ENCODE results near the gene FRAT2. TPM values are rescaled to one million over a fixed set of nuclear protein-coding genes. Genes with fewer than 3 reads are reported as not detected.

Gene FRAT2
- total and polyA plus RNA-seq, 10 of the 15 experiments (the other 5 are each of a cell fraction or from before 2014, with no cell fraction given): 0.69 to 5.9 (median 3.8) TPM

DNA sequence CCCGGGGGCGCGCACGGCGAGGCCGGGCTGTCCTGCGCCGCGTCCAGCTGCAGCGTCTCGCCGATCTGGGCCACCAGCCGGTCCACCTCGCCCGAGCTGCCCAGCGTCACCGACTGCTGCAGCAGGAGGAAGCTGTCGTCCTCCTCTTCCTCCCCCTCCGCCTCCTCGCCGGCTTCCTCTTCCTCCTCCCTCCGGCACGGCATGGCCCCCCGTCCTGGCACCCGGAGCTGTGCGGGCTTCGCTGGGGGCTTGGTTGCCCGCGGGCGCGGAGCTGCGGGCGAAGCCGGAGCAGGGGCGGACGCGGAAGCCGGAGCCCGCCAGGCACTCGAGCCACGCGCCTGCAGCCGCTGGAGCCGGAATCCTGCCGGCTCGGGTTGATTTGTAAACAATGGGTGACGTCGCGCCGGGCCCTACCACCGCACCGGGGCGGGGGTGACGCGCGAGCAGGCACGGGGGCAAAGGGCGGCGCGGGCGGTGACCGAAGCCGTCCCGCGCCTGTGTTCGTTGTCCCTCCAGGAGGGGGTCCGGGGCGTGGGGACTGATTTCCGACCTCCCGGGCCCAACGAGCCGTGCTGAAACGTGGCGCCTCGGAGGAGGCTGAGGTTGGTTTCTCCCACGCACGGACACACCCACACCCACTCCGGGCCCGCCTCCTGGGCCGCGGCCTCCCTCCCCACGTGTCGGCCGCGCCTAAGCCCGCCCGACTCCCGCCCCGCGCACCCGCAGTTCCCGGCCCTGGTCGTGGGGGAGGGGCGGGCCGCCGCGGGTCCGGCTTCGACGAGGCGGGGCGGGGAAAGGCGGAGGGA lies at the start of gene FRAT2 (continued):
- TF ChIP-seq, protein P1, sequence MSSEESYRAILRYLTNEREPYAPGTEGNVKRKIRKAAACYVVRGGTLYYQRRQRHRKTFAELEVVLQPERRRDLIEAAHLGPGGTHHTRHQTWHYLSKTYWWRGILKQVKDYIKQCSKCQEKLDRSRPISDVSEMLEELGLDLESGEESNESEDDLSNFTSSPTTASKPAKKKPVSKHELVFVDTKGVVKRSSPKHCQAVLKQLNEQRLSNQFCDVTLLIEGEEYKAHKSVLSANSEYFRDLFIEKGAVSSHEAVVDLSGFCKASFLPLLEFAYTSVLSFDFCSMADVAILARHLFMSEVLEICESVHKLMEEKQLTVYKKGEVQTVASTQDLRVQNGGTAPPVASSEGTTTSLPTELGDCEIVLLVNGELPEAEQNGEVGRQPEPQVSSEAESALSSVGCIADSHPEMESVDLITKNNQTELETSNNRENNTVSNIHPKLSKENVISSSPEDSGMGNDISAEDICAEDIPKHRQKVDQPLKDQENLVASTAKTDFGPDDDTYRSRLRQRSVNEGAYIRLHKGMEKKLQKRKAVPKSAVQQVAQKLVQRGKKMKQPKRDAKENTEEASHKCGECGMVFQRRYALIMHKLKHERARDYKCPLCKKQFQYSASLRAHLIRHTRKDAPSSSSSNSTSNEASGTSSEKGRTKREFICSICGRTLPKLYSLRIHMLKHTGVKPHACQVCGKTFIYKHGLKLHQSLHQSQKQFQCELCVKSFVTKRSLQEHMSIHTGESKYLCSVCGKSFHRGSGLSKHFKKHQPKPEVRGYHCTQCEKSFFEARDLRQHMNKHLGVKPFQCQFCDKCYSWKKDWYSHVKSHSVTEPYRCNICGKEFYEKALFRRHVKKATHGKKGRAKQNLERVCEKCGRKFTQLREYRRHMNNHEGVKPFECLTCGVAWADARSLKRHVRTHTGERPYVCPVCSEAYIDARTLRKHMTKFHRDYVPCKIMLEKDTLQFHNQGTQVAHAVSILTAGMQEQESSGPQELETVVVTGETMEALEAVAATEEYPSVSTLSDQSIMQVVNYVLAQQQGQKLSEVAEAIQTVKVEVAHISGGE (CRISPR knock-in tag; IDR thresholded peaks at IDR 0.05): no peak
- TF ChIP-seq ESRRA (IDR thresholded peaks at IDR 0.05; ENCODE audit: low read length) (no peak), RFX5 (IDR thresholded peaks at IDR 0.05; ENCODE audit: low read depth, low read length) (no peak), BHLHE40 (IDR thresholded peaks at IDR 0.05; ENCODE audit: borderline replicate concordance in 1 of 2, low read depth in 2 of 2, low read length in 1 of 2) (peak; percentile 96 to 99), BCL11A (IDR thresholded peaks at IDR 0.05; ENCODE audit: low read depth, low read length) (no peak), NFYA (IDR thresholded peaks at IDR 0.05; ENCODE audit: borderline replicate concordance, low read depth, low read length) (no peak), POLR2AphosphoS5 (IDR thresholded peaks at IDR 0.05; ENCODE audit: low read length) (no peak), KAT2A (conservative IDR thresholded peaks at IDR 0.05; ENCODE audit: control insufficient read depth, low read depth, low read length) (no peak), IKZF2 (IDR thresholded peaks at IDR 0.05) (no peak), SP1 (IDR thresholded peaks at IDR 0.05; ENCODE audit: low read depth, low read length) (no peak), BRCA1 (IDR thresholded peaks at IDR 0.05; ENCODE audit: low read depth, low read length) (no peak), SUPT20H (IDR thresholded peaks at IDR 0.05; ENCODE audit: borderline replicate concordance, control insufficient read depth, low read depth, low read length) (no peak), NFXL1 (IDR thresholded peaks at IDR 0.05; ENCODE audit: borderline replicate concordance) (peak; percentile 86), IRF4 (IDR thresholded peaks at IDR 0.05; ENCODE audit: low read depth, low read length) (no peak), HDAC6 (IDR thresholded peaks at IDR 0.05; ENCODE audit: unreplicated experiment) (no peak), NBN (IDR thresholded peaks at IDR 0.05) (peak; percentile 87; the same call in 1 of the 2 replicates), POU2F2 (IDR thresholded peaks at IDR 0.05; ENCODE audit: borderline replicate concordance, low read depth, low read length) (0 out of 3 replicates have a peak, but pooled peaks have one; percentile 9), CBFB (IDR thresholded peaks at IDR 0.05; ENCODE audit: low read depth) (no peak)
- TF ChIP-seq, protein P2, sequence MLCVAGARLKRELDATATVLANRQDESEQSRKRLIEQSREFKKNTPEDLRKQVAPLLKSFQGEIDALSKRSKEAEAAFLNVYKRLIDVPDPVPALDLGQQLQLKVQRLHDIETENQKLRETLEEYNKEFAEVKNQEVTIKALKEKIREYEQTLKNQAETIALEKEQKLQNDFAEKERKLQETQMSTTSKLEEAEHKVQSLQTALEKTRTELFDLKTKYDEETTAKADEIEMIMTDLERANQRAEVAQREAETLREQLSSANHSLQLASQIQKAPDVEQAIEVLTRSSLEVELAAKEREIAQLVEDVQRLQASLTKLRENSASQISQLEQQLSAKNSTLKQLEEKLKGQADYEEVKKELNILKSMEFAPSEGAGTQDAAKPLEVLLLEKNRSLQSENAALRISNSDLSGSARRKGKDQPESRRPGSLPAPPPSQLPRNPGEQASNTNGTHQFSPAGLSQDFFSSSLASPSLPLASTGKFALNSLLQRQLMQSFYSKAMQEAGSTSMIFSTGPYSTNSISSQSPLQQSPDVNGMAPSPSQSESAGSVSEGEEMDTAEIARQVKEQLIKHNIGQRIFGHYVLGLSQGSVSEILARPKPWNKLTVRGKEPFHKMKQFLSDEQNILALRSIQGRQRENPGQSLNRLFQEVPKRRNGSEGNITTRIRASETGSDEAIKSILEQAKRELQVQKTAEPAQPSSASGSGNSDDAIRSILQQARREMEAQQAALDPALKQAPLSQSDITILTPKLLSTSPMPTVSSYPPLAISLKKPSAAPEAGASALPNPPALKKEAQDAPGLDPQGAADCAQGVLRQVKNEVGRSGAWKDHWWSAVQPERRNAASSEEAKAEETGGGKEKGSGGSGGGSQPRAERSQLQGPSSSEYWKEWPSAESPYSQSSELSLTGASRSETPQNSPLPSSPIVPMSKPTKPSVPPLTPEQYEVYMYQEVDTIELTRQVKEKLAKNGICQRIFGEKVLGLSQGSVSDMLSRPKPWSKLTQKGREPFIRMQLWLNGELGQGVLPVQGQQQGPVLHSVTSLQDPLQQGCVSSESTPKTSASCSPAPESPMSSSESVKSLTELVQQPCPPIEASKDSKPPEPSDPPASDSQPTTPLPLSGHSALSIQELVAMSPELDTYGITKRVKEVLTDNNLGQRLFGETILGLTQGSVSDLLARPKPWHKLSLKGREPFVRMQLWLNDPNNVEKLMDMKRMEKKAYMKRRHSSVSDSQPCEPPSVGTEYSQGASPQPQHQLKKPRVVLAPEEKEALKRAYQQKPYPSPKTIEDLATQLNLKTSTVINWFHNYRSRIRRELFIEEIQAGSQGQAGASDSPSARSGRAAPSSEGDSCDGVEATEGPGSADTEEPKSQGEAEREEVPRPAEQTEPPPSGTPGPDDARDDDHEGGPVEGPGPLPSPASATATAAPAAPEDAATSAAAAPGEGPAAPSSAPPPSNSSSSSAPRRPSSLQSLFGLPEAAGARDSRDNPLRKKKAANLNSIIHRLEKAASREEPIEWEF (IDR thresholded peaks at IDR 0.05; ENCODE audit: insufficient replicate concordance, low read depth, low read length): no peak
- TF ChIP-seq, protein P3, sequence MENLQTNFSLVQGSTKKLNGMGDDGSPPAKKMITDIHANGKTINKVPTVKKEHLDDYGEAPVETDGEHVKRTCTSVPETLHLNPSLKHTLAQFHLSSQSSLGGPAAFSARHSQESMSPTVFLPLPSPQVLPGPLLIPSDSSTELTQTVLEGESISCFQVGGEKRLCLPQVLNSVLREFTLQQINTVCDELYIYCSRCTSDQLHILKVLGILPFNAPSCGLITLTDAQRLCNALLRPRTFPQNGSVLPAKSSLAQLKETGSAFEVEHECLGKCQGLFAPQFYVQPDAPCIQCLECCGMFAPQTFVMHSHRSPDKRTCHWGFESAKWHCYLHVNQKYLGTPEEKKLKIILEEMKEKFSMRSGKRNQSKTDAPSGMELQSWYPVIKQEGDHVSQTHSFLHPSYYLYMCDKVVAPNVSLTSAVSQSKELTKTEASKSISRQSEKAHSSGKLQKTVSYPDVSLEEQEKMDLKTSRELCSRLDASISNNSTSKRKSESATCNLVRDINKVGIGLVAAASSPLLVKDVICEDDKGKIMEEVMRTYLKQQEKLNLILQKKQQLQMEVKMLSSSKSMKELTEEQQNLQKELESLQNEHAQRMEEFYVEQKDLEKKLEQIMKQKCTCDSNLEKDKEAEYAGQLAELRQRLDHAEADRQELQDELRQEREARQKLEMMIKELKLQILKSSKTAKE (IDR thresholded peaks at IDR 0.05; ENCODE audit: low read depth, poor library complexity, severe bottlenecking): no peak
